Glutamatergic neuron (in vitro differentiated cells): ENCODE measurements around the gene PSMA6. TPM values are rescaled to one million over a fixed set of nuclear protein-coding genes. Genes with fewer than 3 reads are reported as not detected.
"Not testable (repeated sequence)": the region's sequence is repeated elsewhere in the genome, so short reads cannot be mapped to it uniquely, and the experiment has no call there.

Experiments
- DNase-seq: peaks from one replicate; pipeline ENCODE4 v3.0.0; 2022
- H3K27ac Mint-ChIP-seq: one replicate; pipeline ENCODE4 v1.8.0; 2020; ENCODE audit warnings: mild to moderate bottlenecking, mixed read lengths, inconsistent platforms; ENCODE audit not compliant: unreplicated experiment
- H3K27me3 Mint-ChIP-seq: one replicate; pipeline ENCODE4 v1.8.0; 2020; ENCODE audit warnings: mild to moderate bottlenecking, moderate library complexity, mixed read lengths, inconsistent platforms; ENCODE audit not compliant: unreplicated experiment
- H3K36me3 Mint-ChIP-seq: one replicate; pipeline ENCODE4 v1.8.0; 2020; ENCODE audit warnings: mild to moderate bottlenecking, mixed read lengths, inconsistent platforms; ENCODE audit not compliant: unreplicated experiment
- H3K4me1 Mint-ChIP-seq: one replicate; pipeline ENCODE4 v1.8.0; 2020; ENCODE audit warnings: mild to moderate bottlenecking, low read depth, mixed read lengths, inconsistent platforms; ENCODE audit not compliant: unreplicated experiment
- H3K4me3 Mint-ChIP-seq: one replicate; pipeline ENCODE4 v1.8.0; 2020; ENCODE audit warnings: mild to moderate bottlenecking, mixed read lengths, inconsistent platforms; ENCODE audit not compliant: unreplicated experiment
- H3K9me3 Mint-ChIP-seq: one replicate; pipeline ENCODE4 v1.8.0; 2020; ENCODE audit warnings: mild to moderate bottlenecking, moderate library complexity, mixed read lengths, inconsistent platforms; ENCODE audit not compliant: unreplicated experiment
- total RNA-seq: library from RNA; stranded (reverse); fragmentation: NEBNext Ultra II Directional; extraction: Animal tissue kit (Norgen Biotek cat#: 25700); gene quantifications from one replicate; pipeline ENCODE4 v1.2.1, GENCODE V29; 2021; ENCODE audit not compliant: unreplicated experiment
- TF ChIP-seq, protein P1 (sequence below): fragments of 200-600 bp; sonication (generic); IDR thresholded peaks from one replicate; pipeline ENCODE4 v1.5.0; 2021; ENCODE audit not compliant: partially characterized antibody, unreplicated experiment

The PSMA6 gene
- total RNA-seq, 1 donor from 2014 or later, result 148 TPM

DNA sequence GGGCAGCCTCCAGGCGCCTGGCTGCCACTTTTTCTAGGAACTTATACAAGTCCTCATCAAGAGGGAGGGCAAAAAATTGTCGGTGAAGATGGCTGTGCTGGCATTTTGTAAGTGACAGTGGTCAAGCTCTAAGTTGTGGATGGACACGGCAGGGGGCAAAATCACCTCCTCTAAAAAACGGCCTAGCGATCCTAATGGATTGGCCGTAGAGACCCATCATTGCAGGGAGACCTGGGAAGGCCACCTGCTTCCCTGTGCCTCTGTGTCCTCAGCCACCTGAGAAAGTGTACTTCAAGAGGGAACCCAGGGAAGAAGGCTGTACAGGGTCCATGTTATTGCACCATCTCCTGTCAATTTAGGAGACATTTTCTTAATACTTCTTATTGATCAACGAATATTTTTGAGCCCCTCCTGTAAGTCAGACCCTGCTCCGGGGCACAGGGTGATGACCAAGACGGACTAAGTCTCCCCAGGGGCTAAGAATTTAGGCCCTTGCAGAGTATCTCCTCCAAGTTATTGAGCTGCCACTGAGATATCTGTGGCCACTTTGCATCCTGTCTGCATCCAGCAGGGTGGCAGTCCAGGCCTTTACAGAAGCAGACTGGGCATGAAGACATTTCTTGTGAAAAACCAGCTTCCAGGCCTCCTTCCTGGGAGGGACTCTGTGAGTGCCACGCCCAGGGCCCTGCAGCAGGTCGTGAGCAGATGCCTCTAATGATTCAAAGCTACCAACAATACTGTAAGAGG is 40.5 kb downstream of the PSMA6 start:
- TF ChIP-seq, protein P1, sequence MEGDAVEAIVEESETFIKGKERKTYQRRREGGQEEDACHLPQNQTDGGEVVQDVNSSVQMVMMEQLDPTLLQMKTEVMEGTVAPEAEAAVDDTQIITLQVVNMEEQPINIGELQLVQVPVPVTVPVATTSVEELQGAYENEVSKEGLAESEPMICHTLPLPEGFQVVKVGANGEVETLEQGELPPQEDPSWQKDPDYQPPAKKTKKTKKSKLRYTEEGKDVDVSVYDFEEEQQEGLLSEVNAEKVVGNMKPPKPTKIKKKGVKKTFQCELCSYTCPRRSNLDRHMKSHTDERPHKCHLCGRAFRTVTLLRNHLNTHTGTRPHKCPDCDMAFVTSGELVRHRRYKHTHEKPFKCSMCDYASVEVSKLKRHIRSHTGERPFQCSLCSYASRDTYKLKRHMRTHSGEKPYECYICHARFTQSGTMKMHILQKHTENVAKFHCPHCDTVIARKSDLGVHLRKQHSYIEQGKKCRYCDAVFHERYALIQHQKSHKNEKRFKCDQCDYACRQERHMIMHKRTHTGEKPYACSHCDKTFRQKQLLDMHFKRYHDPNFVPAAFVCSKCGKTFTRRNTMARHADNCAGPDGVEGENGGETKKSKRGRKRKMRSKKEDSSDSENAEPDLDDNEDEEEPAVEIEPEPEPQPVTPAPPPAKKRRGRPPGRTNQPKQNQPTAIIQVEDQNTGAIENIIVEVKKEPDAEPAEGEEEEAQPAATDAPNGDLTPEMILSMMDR, result no peak
- Mint-ChIP-seq H3K36me3 (no peaks in the 10 kb centered on the region), H3K27me3 (peaks cover 2% of the 10 kb centered on the region), H3K9me3 (peaks cover 2% of the 10 kb centered on the region), H3K27ac (peak overlapping the region; percentile 66), H3K4me1 (peaks cover 10% of the 10 kb centered on the region), H3K4me3 (no peak overlapping the region)
- no peak for DNase-seq

DNA sequence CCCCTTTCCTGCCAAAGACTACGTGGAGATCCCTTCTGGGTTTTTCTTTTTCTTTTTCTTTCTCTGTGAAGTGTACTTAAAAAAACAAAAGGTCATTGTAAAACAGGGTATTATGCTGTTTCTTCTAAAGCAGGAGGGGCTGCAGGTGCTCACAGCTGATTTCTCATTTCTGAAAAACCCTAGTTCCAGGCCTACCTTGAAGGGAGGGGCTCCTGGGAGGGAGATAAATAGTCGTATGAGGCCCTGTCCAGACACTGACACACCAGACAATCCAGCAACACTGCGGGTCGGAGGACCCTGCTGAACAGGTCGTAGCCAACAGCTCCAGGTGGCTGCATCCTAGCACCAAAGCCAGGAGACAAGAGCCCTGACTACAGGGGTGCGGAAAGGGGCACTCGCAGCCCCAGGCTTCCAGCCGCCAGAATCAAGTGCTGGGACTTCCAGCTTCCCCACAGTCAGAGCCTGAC is 41.1 kb downstream of the PSMA6 start:
- H3K36me3 Mint-ChIP-seq, result no peaks in the 10 kb centered on the region
- H3K4me3 Mint-ChIP-seq, result no peak overlapping the region
- H3K4me1 Mint-ChIP-seq, result peaks cover 10% of the 10 kb centered on the region
- H3K27me3 Mint-ChIP-seq, result peaks cover 2% of the 10 kb centered on the region
- peak overlapping the region; percentile 66 for H3K27ac Mint-ChIP-seq
- DNase-seq, result no peak
- H3K9me3 Mint-ChIP-seq, result peaks cover 2% of the 10 kb centered on the region
- TF ChIP-seq, protein P1, result no peak

DNA sequence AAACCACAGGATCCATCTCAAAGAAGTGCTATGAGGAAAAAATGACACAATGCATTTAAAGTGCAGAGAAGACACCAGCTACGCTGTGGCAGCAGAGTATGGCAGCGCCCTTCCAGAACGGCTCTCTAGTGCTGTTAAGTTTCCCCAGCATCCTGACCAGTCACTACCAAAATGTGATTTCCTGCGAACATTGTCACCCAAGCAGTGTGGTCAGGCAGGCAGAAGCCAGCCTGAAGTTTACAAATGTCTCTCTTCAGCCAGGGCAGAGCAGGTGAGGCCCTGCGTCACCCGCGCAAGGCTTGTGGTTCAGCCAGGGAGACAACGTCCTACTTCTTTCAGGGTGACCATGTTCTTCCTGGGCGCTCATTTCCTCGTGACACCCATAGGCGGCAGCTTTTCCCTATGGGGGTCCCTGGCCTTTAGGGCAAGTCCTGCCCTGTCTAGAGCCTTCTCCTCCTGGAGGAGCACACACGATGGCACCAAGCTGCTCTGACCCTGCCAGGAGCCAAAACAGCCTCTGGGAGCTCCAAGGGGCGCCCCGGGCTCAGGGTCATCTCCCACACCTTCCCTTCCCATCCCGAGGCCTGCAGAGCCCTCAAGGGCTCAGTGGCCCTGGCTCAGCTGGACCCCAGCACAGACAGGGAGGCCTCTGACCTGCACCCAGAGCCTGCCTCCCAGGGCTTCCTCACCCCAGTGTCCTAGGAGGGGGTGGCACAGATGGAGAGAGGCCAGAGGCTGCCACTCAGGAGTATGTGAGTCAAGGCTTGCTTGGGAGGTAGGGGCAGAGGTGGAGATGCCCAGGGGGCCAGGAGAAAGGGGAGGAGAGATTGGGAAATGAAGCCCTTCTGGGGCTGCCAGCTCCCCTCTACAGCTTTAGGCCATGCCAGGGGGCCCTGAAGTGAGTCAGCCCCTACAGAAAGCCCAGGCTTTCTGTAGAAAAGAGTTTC is 41.9 kb downstream of the PSMA6 start:
- Mint-ChIP-seq H3K27ac (no peak overlapping the region), H3K36me3 (no peaks in the 10 kb centered on the region), H3K27me3 (peaks cover 2% of the 10 kb centered on the region), H3K4me3 (no peak overlapping the region), H3K9me3 (peaks cover 2% of the 10 kb centered on the region), H3K4me1 (peaks cover 10% of the 10 kb centered on the region)
- DNase-seq, result no peak
- TF ChIP-seq, protein P1, result no peak

DNA sequence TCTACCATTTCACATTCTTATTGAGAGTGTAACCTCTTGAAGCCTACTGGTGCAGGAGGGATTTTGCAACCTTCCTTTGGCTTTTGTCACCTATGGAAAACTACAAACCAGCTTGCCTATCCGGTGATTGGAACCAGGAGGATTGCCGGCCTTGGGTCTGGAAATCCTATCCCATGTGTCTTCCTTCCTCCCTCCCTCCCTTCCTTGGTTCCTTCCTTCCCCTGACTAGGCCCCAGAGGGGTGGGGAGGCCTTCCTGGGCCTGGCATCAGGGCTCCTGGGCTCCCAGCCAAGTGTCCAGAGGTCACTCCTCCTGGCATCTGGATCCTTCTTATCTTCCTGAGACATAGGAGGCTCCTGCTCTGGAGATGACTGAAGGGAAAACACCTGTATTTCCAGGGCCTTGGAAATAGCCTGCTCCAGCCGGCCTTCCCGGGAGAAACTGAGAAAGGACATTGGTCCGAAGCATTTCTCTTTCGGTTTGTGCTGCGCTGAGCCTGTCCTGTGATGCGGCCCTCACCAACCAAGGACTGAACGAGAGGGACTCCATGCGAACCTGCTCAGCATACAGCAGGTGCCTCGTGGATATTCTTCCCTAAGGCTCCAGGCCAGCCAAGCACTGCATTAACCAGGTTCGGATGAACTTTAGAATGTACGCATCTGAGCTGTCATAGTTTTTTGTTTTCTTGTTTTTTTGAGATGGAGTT is 43.4 kb downstream of the PSMA6 start:
- Mint-ChIP-seq H3K27ac (no peak overlapping the region), H3K4me1 (peaks cover 10% of the 10 kb centered on the region), H3K36me3 (no peaks in the 10 kb centered on the region), H3K4me3 (no peak overlapping the region), H3K27me3 (no peaks in the 10 kb centered on the region), H3K9me3 (peaks cover 4% of the 10 kb centered on the region)
- TF ChIP-seq, protein P1, result no peak
- no peak for DNase-seq

DNA sequence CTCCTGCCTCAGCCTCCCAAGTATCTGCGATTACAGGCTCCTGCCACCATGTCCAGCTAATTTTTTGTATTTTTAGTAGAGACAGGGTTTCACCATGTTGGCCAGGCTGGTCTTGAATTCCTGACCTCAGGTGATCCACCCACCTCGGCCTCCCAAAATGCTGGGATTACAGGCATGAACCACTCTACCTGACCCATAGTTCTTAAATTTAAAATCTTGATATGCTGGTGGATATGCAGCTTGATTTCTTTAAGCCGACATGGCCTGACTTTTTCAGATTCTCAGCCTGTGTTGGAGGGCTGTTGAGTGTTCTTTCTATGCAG is 44.0 kb downstream of the PSMA6 start:
- H3K36me3 Mint-ChIP-seq, H3K4me3 Mint-ChIP-seq, DNase-seq, H3K9me3 Mint-ChIP-seq, H3K27me3 Mint-ChIP-seq: not testable (repeated sequence)
- H3K4me1 Mint-ChIP-seq, result peaks cover 10% of the 10 kb centered on the region
- peak overlapping the region; percentile 17 for H3K27ac Mint-ChIP-seq
